Heart left ventricle (tissue), 16 donors: ENCODE measurements around the gene NT5DC2. TPM values are rescaled to one million over a fixed set of nuclear protein-coding genes. Genes with fewer than 3 reads are reported as not detected.

ENCODE experiments used
- ATAC-seq, 4 donors: fragments of 200-7000 bp; cut with Tn5 transposase; one replicate each; pipeline ENCODE4 v1.9.1; 2020 to 2022; ENCODE audit warnings: moderate library complexity in 4 of 4, mild to moderate bottlenecking in 3 of 4, moderate number of reproducible peaks in 1 of 4
- DNase-seq, 5 donors: peaks; one replicate each; pipeline ENCODE4 v3.0.0-alpha.2; 2020
- H3K27ac ChIP-seq, 12 donors: fragments of 200-600 bp; sonication (generic) in 4 of 12; one replicate each; pipeline versions ENCODE4 v1.5.0 to v1.8.0; 2016 to 2022; ENCODE audit warnings: mild to moderate bottlenecking in 2 of 12
- H3K27me3 ChIP-seq, 9 donors: fragments of 200-600 bp; sonication (generic) in 2 of 9; one replicate each; pipeline versions ENCODE4 v1.5.1 to v1.8.0; 2016 to 2022; ENCODE audit warnings: mild to moderate bottlenecking in 3 of 9
- H3K36me3 ChIP-seq, 9 donors: fragments of 200-600 bp; sonication (generic) in 2 of 9; one replicate each; pipeline versions ENCODE4 v1.5.0 to v1.8.0; 2018 to 2022; ENCODE audit warnings: mild to moderate bottlenecking in 2 of 9
- H3K4me1 ChIP-seq, 12 donors: fragments of 200-600 bp; sonication (generic) in 4 of 12; one replicate each; pipeline versions ENCODE4 v1.5.0 to v1.8.0; 2016 to 2022; ENCODE audit warnings: mild to moderate bottlenecking in 3 of 12
- H3K4me3 ChIP-seq, 12 donors: fragments of 200-600 bp; sonication (generic) in 4 of 12; one replicate each; pipeline versions ENCODE4 v1.5.0 to v1.8.0; 2017 to 2022; ENCODE audit warnings: mild to moderate bottlenecking in 9 of 12, moderate library complexity in 4 of 12
- H3K9me3 ChIP-seq, 12 donors: fragments of 200-600 bp; sonication (generic) in 4 of 12; one replicate each; pipeline versions ENCODE4 v1.5.0 to v1.8.0; 2016 to 2022; ENCODE audit warnings: mild to moderate bottlenecking in 1 of 12
- CTCF ChIP-seq, 12 donors: fragments of 200-600 bp; sonication (generic) in 4 of 12; IDR thresholded peaks; one replicate each; pipeline versions ENCODE4 v1.5.0 to v1.8.0; 2018 to 2022; ENCODE audit warnings: antibody characterized with exemption in 12 of 12, mild to moderate bottlenecking in 5 of 12
- POLR2A ChIP-seq, 2 donors: fragments of 450-650 bp; IDR thresholded peaks; one replicate each; pipeline ENCODE4 v1.6.1; 2017; ENCODE audit warnings: antibody characterized with exemption in 2 of 2, mild to moderate bottlenecking in 2 of 2, moderate library complexity in 2 of 2
- WGBS, 4 donors: extraction: QIAGEN DNeasy Blood & Tissue Kit in 2 of 4; methylation state at CpG; one replicate each; pipeline versions ENCODE4 v1.1.5 to v1.1.7; 2013 to 2018; 5-methylcytosine and 5-hydroxymethylcytosine counted together
- intact Hi-C, 10 donors: fragments of 100-400 bp; cut with DNase I; formaldehyde crosslinking; loops; one replicate each; pipeline versions ENCODE4 v1.11.1 to v1.14.2; 2022
- polyA plus RNA-seq, 2 donors: library from polyadenylated mRNA; stranded (reverse); fragments of 200-250 nt; gene quantifications; one replicate each; pipeline ENCODE4 v1.2.3, GENCODE V29; 2013
- total RNA-seq, 9 donors: library from RNA; depleted of rRNA in 2 of 9; stranded (reverse); fragments of >200 nt in 2 of 9; fragmentation: NEBNext Ultra II Directional in 3 of 9; extraction: Animal tissue kit (Norgen Biotek cat#: 25700) in 3 of 9; gene quantifications; one replicate each; pipeline versions ENCODE4 v1.1.0 to v1.2.4, GENCODE V29; 2016 to 2023
- donor health status: ischemic (EF 13 %, LVEDD 7.1; RV severe dilation, severe dysfunction).
- donor health status: healthy with polysubstance abuse.
- donor health status: DM: no; HTN: yes; CAD: no.
- donor health status: DM: no; HTN: no; CAD: no.
- donor health status: ischemic (EF 25% LVEDD 6.9; RV normal size, moderate dysfunction).
- donor health status: ischemic (EF 25% LVEDD 5.7; RV mildly dilated, moderate dysfunction).
- donor health status: healthy.
- donor health status: DM: yes; HTN: yes; CAD: no.
- donor health status: ischemic (EF 35%, LVEDD 5.7; RV mildly dilated, moderate dysfunction).
- donor health status: nonischemic (EF 11% LVEDD 7.7; RV severe dilation, severe dysfunction).
- donor health status: DM: yes; HTN: yes; CAD: no.
- donor health status: PGD.
- donor health status: ischemic (EF 29% LVEDD 5.4; RV normal size, mild dysfunction).
- donor health status: nonischemic (EF 23%, LVEDD 6.1; RV moderate dilation, normal function).

The NT5DC2 gene
- total and polyA plus RNA-seq, 11 donors: 22.8 to 99.6 (median 59.7) TPM

GRCh38 chr3:52502001-52502400 lies 31.7 kb downstream of the NT5DC2 start:
- DNase-seq: no peak
- 85 to 95% (median 93%) methylated on average over 3 to 11 of the region's 11 CpGs for WGBS, 4 donors
- TF ChIP-seq POLR2A (IDR thresholded peaks at IDR 0.05) (no peak), CTCF (IDR thresholded peaks at IDR 0.05) (no peak)

GRCh38 chr3:52501046-52501445 lies 32.6 kb downstream of the NT5DC2 start:
- WGBS, 4 donors: 89 to 100% (median 89%) methylated on average over 5 to 11 of the region's 11 CpGs
- no peaks in the 10 kb centered on the region for H3K9me3 ChIP-seq
- DNase-seq (no peak), ATAC-seq (no peak)
- intact Hi-C loops: no loop called here
- no peaks in the 10 kb centered on the region for H3K27me3 ChIP-seq
- no peak overlapping the region for H3K4me3 ChIP-seq
- TF ChIP-seq CTCF (IDR thresholded peaks at IDR 0.05) (no peak), POLR2A (IDR thresholded peaks at IDR 0.05) (no peak)
- H3K36me3 ChIP-seq: peaks cover 0 to 54% (median 0%) of the 10 kb centered on the region in 9 donors
- no peak overlapping the region for H3K27ac ChIP-seq
- H3K4me1 ChIP-seq: peaks cover 0 to 41% (median 4%) of the 10 kb centered on the region in 12 donors

More at GRCh38 chr3:52502001-52502400, 31.7 kb downstream of the NT5DC2 start:
- Histone ChIP-seq H3K36me3 (peaks cover 0 to 60% (median 0%) of the 10 kb centered on the region in 9 donors), H3K27ac (no peak overlapping the region), H3K4me3 (no peak overlapping the region), H3K9me3 (no peaks in the 10 kb centered on the region), H3K4me1 (peaks cover 0 to 32% (median 0%) of the 10 kb centered on the region in 12 donors), H3K27me3 (no peaks in the 10 kb centered on the region)
- ATAC-seq: no peak
- intact Hi-C loops: no loop called here

GRCh38 chr3:52498137-52499054 lies 35.3 kb downstream of the NT5DC2 start:
- peaks cover 0 to 29% (median 0%) of the 10 kb centered on the region in 9 donors for H3K36me3 ChIP-seq
- H3K9me3 ChIP-seq: no peaks in the 10 kb centered on the region
- ATAC-seq (peak in 3 of 4 donors; percentile 28 to 48 (median 36)), DNase-seq (peak; percentile 46 to 79 (median 64))
- intact Hi-C loops: loop anchor here in 1 of 10 donors (5.0 kb wide), 1 partner anchor 34 kb away; the partner anchor contains the start of gene NT5DC2
- WGBS, 4 donors: 79 to 87% (median 80%) methylated on average over 24 of the region's 24 CpGs
- peaks cover 0 to 66% (median 16%) of the 10 kb centered on the region in 12 donors for H3K4me1 ChIP-seq
- H3K4me3 ChIP-seq: peak overlapping the region in 3 of 12 donors; percentile 1 to 69 (median 64)
- no peaks in the 10 kb centered on the region for H3K27me3 ChIP-seq
- TF ChIP-seq POLR2A (IDR thresholded peaks at IDR 0.05) (no peak), CTCF (IDR thresholded peaks at IDR 0.05) (no peak)
- H3K27ac ChIP-seq: peak overlapping the region in 5 of 12 donors; percentile 23 to 94 (median 34)
